GM18502 (cell line): ENCODE results near the gene KAT8.
A peak's percentile ranks its signal among the peaks of the same experiment; 100 is the strongest.
"Not testable (repeated sequence)": the region's sequence is repeated elsewhere in the genome, so short reads cannot be mapped to it uniquely, and the experiment has no call there.

Experiments
- ATAC-seq: cut with Tn5 transposase; IDR thresholded peaks from one replicate; pipeline ENCODE4 v1.9.1; 2021; ENCODE audit warnings: mild to moderate bottlenecking; ENCODE audit not compliant: unreplicated experiment, poor library complexity

The KAT8 gene

GRCh38 chr16:31129568-31130335 is 12.3 kb downstream of the KAT8 start:
- ATAC-seq, result no peak

- no peak for ATAC-seq
Measured at GRCh38 chr16:31130336-31130891, 12.9 kb downstream of the KAT8 start.

GRCh38 chr16:31130899-31131298 is 13.4 kb downstream of the KAT8 start:
- ATAC-seq, result no peak

- no peak for ATAC-seq
Measured at GRCh38 chr16:31131416-31131815, 14.0 kb downstream of the KAT8 start.

- no peak for ATAC-seq
Measured at GRCh38 chr16:31131841-31132271, 14.4 kb downstream of the KAT8 start.

- ATAC-seq, result no peak
Measured at GRCh38 chr16:31132303-31132979, 15.0 kb downstream of the KAT8 start.

- no peak for ATAC-seq
Measured at GRCh38 chr16:31133046-31133501, 15.6 kb downstream of the KAT8 start.

- ATAC-seq, result no peak
Measured at GRCh38 chr16:31134091-31134571, 16.7 kb downstream of the KAT8 start.

- no peak for ATAC-seq
Measured at GRCh38 chr16:31134625-31135534, 17.4 kb downstream of the KAT8 start.

- no peak for ATAC-seq
Measured at GRCh38 chr16:31135535-31136286, 18.2 kb downstream of the KAT8 start, which contains the start of gene PRSS8. TSS of gene PRSS8 (minus strand) at chr16:31135727. CDS start at chr16:31135498, 229 bp downstream.

GRCh38 chr16:31136287-31136662 is 18.8 kb downstream of the KAT8 start:
- ATAC-seq, result no peak

- not testable (repeated sequence) for ATAC-seq
Measured at GRCh38 chr16:31136822-31137499, 19.5 kb downstream of the KAT8 start.

GRCh38 chr16:31138621-31139578 is 21.4 kb downstream of the KAT8 start:
- ATAC-seq, result no peak

GRCh38 chr16:31141071-31141469 is 23.6 kb downstream of the KAT8 start:
- ATAC-seq, result not testable (repeated sequence)

- no peak for ATAC-seq
Measured at GRCh38 chr16:31141489-31142108, 24.1 kb downstream of the KAT8 start.

- ATAC-seq, result peak; percentile 92
Measured at GRCh38 chr16:31142109-31143010, 24.9 kb downstream of the KAT8 start.
